H1 (cell line): ENCODE data around the gene STARD7. TPM values are rescaled to one million over a fixed set of nuclear protein-coding genes. Genes with fewer than 3 reads are reported as not detected.

Experiments
- CTCF ChIA-PET: fragments of 300-600 bp; sonication (Branson Sonifier 250); formaldehyde crosslinking; loops from one replicate; lab custom pipeline; 2021; ENCODE audit not compliant: partially characterized antibody; lab: Charles Lee
- POLR2A ChIA-PET: fragments of 300-600 bp; sonication (Branson Sonifier 250); formaldehyde crosslinking; loops from one replicate; lab custom pipeline; 2021; ENCODE audit warnings: inconsistent platforms; ENCODE audit not compliant: partially characterized antibody; lab: Charles Lee
- DNase-seq, 2 experiments: peaks; one replicate each; pipeline versions ENCODE4 v3.0.0 to v3.0.0-alpha.2; 2010 to 2022; ENCODE audit warnings: low spot score in 2 of 2, low read depth in 1 of 2, mixed read lengths in 1 of 2
- FAIRE-seq: peaks from 2 replicates; lab custom pipeline; 2011; peaks lifted over from hg19 to GRCh38; lab: Jason Lieb, UNC
- H2AFZ ChIP-seq: 2 replicates; pipeline ENCODE4 v1.8.1; 2012; ENCODE audit warnings: low read length, inconsistent platforms
- H2AK5ac ChIP-seq: 2 replicates; pipeline ENCODE4 v1.6.1; 2013; ENCODE audit warnings: low read depth, low read length
- H2BK120ac ChIP-seq: replicated peaks from 2 replicates; pipeline ENCODE3; 2013; ENCODE audit warnings: low read depth, low read length, inconsistent platforms
- H2BK12ac ChIP-seq: 2 replicates; pipeline ENCODE4 v1.6.1; 2013; ENCODE audit warnings: low read depth, low read length
- H2BK15ac ChIP-seq: 2 replicates; pipeline ENCODE4 v1.6.1; 2013; ENCODE audit warnings: low read length
- H2BK20ac ChIP-seq: 2 replicates; pipeline ENCODE4 v1.6.1; 2013; ENCODE audit warnings: low read length
- H2BK5ac ChIP-seq: 2 replicates; pipeline ENCODE4 v1.6.1; 2013; ENCODE audit warnings: low read depth, low read length
- H3K14ac ChIP-seq: 2 replicates; pipeline ENCODE4 v1.6.1; 2013; ENCODE audit warnings: inconsistent platforms; ENCODE audit not compliant: insufficient read length
- H3K18ac ChIP-seq: 2 replicates; pipeline ENCODE4 v1.6.1; 2013; ENCODE audit warnings: low read length; ENCODE audit errors: extremely low read depth
- H3K23ac ChIP-seq: 2 replicates; pipeline ENCODE4 v1.6.1; 2013; ENCODE audit warnings: inconsistent platforms; ENCODE audit not compliant: insufficient read length
- H3K23me2 ChIP-seq: 2 replicates; pipeline ENCODE4 v1.6.1; 2013; ENCODE audit warnings: low read depth, low read length
- H3K27ac ChIP-seq: 2 replicates; pipeline ENCODE4 v1.6.1; 2011; ENCODE audit warnings: low read depth, low read length, inconsistent platforms
- H3K27me3 ChIP-seq, 4 experiments: replicated peaks in 1 of 4; 1 replicate in 1 of 4; 2 replicates in 3 of 4; pipeline versions ENCODE4 v1.6.1 to v1.8.1; 2011 to 2013; ENCODE audit warnings: low read length in 3 of 4, mild to moderate bottlenecking in 3 of 4, inconsistent platforms in 2 of 4, mixed read lengths in 2 of 4, moderate library complexity in 1 of 4; ENCODE audit not compliant: control insufficient read depth in 3 of 4, insufficient read depth in 3 of 4; ENCODE audit errors: extremely low read depth in 1 of 4
- H3K36me3 ChIP-seq, 4 experiments: 2 replicates each; pipeline versions ENCODE4 v1.6.1 to v1.8.1; 2011 to 2013; ENCODE audit warnings: mild to moderate bottlenecking in 4 of 4, low read length in 3 of 4, moderate library complexity in 2 of 4, control low read depth in 1 of 4, inconsistent platforms in 1 of 4; ENCODE audit not compliant: insufficient read depth in 4 of 4, control insufficient read depth in 2 of 4
- H3K4ac ChIP-seq: replicated peaks from 2 replicates; pipeline ENCODE3; 2013; ENCODE audit warnings: low read length, low read depth, mixed read lengths, inconsistent platforms; ENCODE audit not compliant: insufficient read length
- H3K4me1 ChIP-seq, 4 experiments: replicated peaks in 1 of 4; 1 replicate in 1 of 4; 2 replicates in 3 of 4; pipeline versions ENCODE4 v1.6.1 to v1.8.1; 2011 to 2013; ENCODE audit warnings: low read length in 3 of 4, inconsistent platforms in 2 of 4, mixed read lengths in 1 of 4; ENCODE audit not compliant: insufficient read depth in 4 of 4, control insufficient read depth in 3 of 4
- H3K4me2 ChIP-seq, 2 experiments: 2 replicates each; pipeline versions ENCODE4 v1.6.1 to v1.8.1; 2011 to 2013; ENCODE audit warnings: low read depth in 2 of 2, low read length in 2 of 2, control low read depth in 1 of 2, inconsistent platforms in 1 of 2, mild to moderate bottlenecking in 1 of 2; ENCODE audit not compliant: insufficient read depth in 1 of 2
- H3K4me3 ChIP-seq, 4 experiments: fragments of 200-600, 300-600 bp in 1 of 4; sonication (generic), shearing (Covaris generic), sonication (Bioruptor Twin) in 1 of 4; 2 replicates each; pipeline versions ENCODE4 v1.5.1 to v1.8.1; 2011 to 2016; ENCODE audit warnings: low read length in 4 of 4, low read depth in 3 of 4, control low read depth in 2 of 4, inconsistent platforms in 2 of 4, mild to moderate bottlenecking in 2 of 4, mixed read lengths in 1 of 4, moderate library complexity in 1 of 4; ENCODE audit not compliant: insufficient read depth in 2 of 4; ENCODE audit errors: extremely low read depth in 1 of 4
- H3K56ac ChIP-seq: replicated peaks from 2 replicates; pipeline ENCODE3; 2013; ENCODE audit warnings: low read depth, mild to moderate bottlenecking, mixed read lengths, low read length, inconsistent platforms; ENCODE audit not compliant: insufficient read length
- H3K79me1 ChIP-seq: 2 replicates; pipeline ENCODE4 v1.6.1; 2013; ENCODE audit warnings: low read depth, low read length, control low read depth
- H3K79me2 ChIP-seq, 2 experiments: 2 replicates each; pipeline versions ENCODE4 v1.6.1 to v1.8.1; 2012 to 2013; ENCODE audit warnings: low read length in 2 of 2, mild to moderate bottlenecking in 2 of 2, inconsistent platforms in 1 of 2; ENCODE audit not compliant: insufficient read depth in 2 of 2, control insufficient read depth in 1 of 2
- H3K9ac ChIP-seq, 4 experiments: replicated peaks in 1 of 4; 1 replicate in 1 of 4; 2 replicates in 3 of 4; pipeline versions ENCODE4 v1.6.1 to v1.8.1; 2011 to 2013; ENCODE audit warnings: low read depth in 3 of 4, low read length in 3 of 4, control low read depth in 2 of 4, mild to moderate bottlenecking in 2 of 4, moderate library complexity in 2 of 4, inconsistent platforms in 1 of 4; ENCODE audit errors: extremely low read depth in 1 of 4
- H3K9me3 ChIP-seq, 2 experiments: 2 replicates each; pipeline versions ENCODE4 v1.6.1 to v1.8.1; 2012 to 2013; ENCODE audit warnings: mild to moderate bottlenecking in 2 of 2, moderate library complexity in 2 of 2, control low read depth in 1 of 2, inconsistent platforms in 1 of 2, low read depth in 1 of 2, low read length in 1 of 2, mixed read lengths in 1 of 2; ENCODE audit not compliant: insufficient read depth in 2 of 2
- H4K20me1 ChIP-seq, 2 experiments: replicated peaks in 1 of 2; 2 replicates each; pipeline versions ENCODE3 to v1.8.1; 2011 to 2013; ENCODE audit warnings: inconsistent platforms in 2 of 2, low read length in 2 of 2, mild to moderate bottlenecking in 1 of 2; ENCODE audit not compliant: insufficient read depth in 2 of 2, control insufficient read depth in 1 of 2
- H4K5ac ChIP-seq: 2 replicates; pipeline ENCODE4 v1.6.1; 2013; ENCODE audit warnings: low read length, low read depth, mixed read lengths, inconsistent platforms; ENCODE audit not compliant: insufficient read length
- H4K8ac ChIP-seq: 2 replicates; pipeline ENCODE4 v1.8.0; 2013; ENCODE audit warnings: mild to moderate bottlenecking, moderate library complexity, low read length, inconsistent platforms; ENCODE audit not compliant: insufficient read depth; ENCODE audit errors: extremely low read depth
- H4K91ac ChIP-seq: replicated peaks from 2 replicates; pipeline ENCODE3; 2013; ENCODE audit warnings: low read length, mixed read lengths, inconsistent platforms; ENCODE audit not compliant: insufficient read length
- CBX5 ChIP-seq: fragments of 300-800, 300-1000 bp; sonication (generic); IDR thresholded peaks from 2 replicates; pipeline ENCODE4 v1.7.1; 2016; ENCODE audit warnings: antibody characterized with exemption, low read length, low read depth
- EZH2 ChIP-seq: fragments of 200-600 bp; sonication (generic); IDR thresholded peaks from 2 replicates; pipeline ENCODE4 v1.7.1; 2012; ENCODE audit warnings: low read depth, mild to moderate bottlenecking, moderate library complexity, low read length, inconsistent platforms; ENCODE audit not compliant: severe bottlenecking
- NANOG ChIP-seq: IDR thresholded peaks from 2 replicates; pipeline ENCODE4 v1.6.1; 2011; ENCODE audit warnings: low read length, low read depth, mild to moderate bottlenecking, inconsistent platforms; ENCODE audit not compliant: insufficient read depth, poor library complexity, severe bottlenecking
- POLR2A ChIP-seq, 2 experiments: IDR thresholded peaks; 1 replicate in 1 of 2; 2 replicates in 1 of 2; pipeline ENCODE4 v1.6.1; 2011; ENCODE audit warnings: low read depth in 2 of 2, low read length in 2 of 2, mild to moderate bottlenecking in 2 of 2; ENCODE audit errors: control extremely low read depth in 1 of 2
- SIN3A ChIP-seq, 2 experiments: IDR thresholded peaks in 1 of 2; conservative IDR thresholded peaks in 1 of 2; 2 replicates each; pipeline ENCODE4 v1.6.1; 2011 to 2012; ENCODE audit warnings: low read length in 2 of 2, improper control_type of control experiment in 1 of 2, low read depth in 1 of 2, mild to moderate bottlenecking in 1 of 2
- TAF7 ChIP-seq: optimal IDR thresholded peaks from 2 replicates; pipeline ENCODE3; 2011; ENCODE audit warnings: low read depth, mild to moderate bottlenecking, inconsistent platforms, low read length, moderate library complexity, borderline replicate concordance
- TCF12 ChIP-seq: IDR thresholded peaks from 2 replicates; pipeline ENCODE4 v1.6.1; 2011; ENCODE audit warnings: low read depth, mild to moderate bottlenecking, low read length
- WGBS, 2 experiments: shearing (Covaris generic) in 1 of 2; methylation state at CpG; one replicate each; pipeline versions ENCODE4 v1.1.6 to v1.1.7; 2013 to 2015; ENCODE audit warnings: low lambda C conversion rate in 2 of 2, mixed read lengths in 2 of 2, inconsistent platforms in 1 of 2, low coverage in 1 of 2, missing lambda C conversion rate in 1 of 2; ENCODE audit not compliant: insufficient replicate concordance in 2 of 2, insufficient coverage in 1 of 2, insufficient read length in 1 of 2; ENCODE audit errors: extremely low coverage in 1 of 2, missing lambda C conversion rate in 1 of 2; 5-methylcytosine and 5-hydroxymethylcytosine counted together
- polyA plus RNA-seq, 7 experiments: library from polyadenylated mRNA; depleted of rRNA in 3 of 7; stranded (reverse) in 5 of 7; unstranded in 2 of 7; fragments of >200 nt in 5 of 7; fragments of 200-250 nt in 2 of 7; gene quantifications; 1 replicate in 5 of 7; 2 replicates in 1 of 7; 4 replicates in 1 of 7; pipeline versions ENCODE4 v1.2.1 to v1.2.3, GENCODE V29; 2011 to 2013; ENCODE audit warnings: missing spikeins in 2 of 7, mixed read lengths in 2 of 7
- total RNA-seq: library from RNA; stranded (reverse); fragmentation: NEBNext Ultra II Directional; extraction: Animal tissue kit (Norgen Biotek cat#: 25700); gene quantifications from 2 replicates; pipeline ENCODE4 v1.2.1, GENCODE V29; 2021

Gene STARD7
- total and polyA plus RNA-seq, 2 of the 8 experiments (the other 6 are each of a cell fraction or from before 2014, with no cell fraction given), result 89.1 to 200 TPM

DNA sequence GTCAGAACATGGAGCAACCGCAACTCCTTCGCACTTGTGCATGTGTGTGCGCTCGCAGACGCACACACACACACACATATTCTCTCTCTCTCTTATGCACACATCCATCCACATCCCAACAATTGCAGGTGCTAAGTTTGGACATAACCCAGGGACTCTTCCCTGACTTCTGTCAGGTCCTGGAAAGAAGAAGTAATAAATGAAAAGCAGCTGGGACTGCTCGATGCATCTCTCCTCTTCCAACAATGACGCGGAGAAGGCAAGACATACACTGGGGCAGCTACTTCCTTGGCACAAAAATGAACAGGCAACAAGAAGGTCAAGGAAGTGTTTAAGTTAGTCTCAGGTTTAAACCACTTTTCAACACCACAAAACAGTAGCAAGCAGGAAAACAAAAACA lies 23.6 kb downstream of the STARD7 start:
- no peak overlapping the region for H3K4me2 ChIP-seq
- no peak overlapping the region for H3K56ac ChIP-seq
- DNase-seq (no peak), FAIRE-seq (no peak)
- no peak overlapping the region for H3K27ac ChIP-seq
- H3K23ac ChIP-seq, result no peak overlapping the region
- no peak overlapping the region for H3K4me3 ChIP-seq
- H3K4ac ChIP-seq, result no peak overlapping the region
- no peak overlapping the region for H4K5ac ChIP-seq
- H2BK120ac ChIP-seq, result no peak overlapping the region
- no peak overlapping the region for H3K9ac ChIP-seq
- H3K18ac ChIP-seq, result no peak overlapping the region
- H4K20me1 ChIP-seq, result peaks cover 2 to 9% of the 10 kb centered on the region in 2 experiments
- no peak overlapping the region for H2BK15ac ChIP-seq
- ChIA-PET POLR2A (no interaction called here), CTCF (interaction anchor here (0.8 to 2.2 kb wide), 3 partner anchors 10 to 76 kb away, joined by 3 to 11 read pairs (median 4); no protein-coding TSS in a partner anchor)
- H3K79me2 ChIP-seq, result no peaks in the 10 kb centered on the region
- H3K4me1 ChIP-seq, result no peaks in the 10 kb centered on the region
- no peak overlapping the region for H2BK20ac ChIP-seq
- H2BK12ac ChIP-seq, result no peak overlapping the region
- H2BK5ac ChIP-seq, result no peak overlapping the region
- H3K14ac ChIP-seq, result no peak overlapping the region
- H2AK5ac ChIP-seq, result no peak overlapping the region
- no peaks in the 10 kb centered on the region for H3K79me1 ChIP-seq
- no peaks in the 10 kb centered on the region for H3K23me2 ChIP-seq
- H2AFZ ChIP-seq, result no peak overlapping the region
- WGBS, 2 experiments, result 97% methylated on average over 8 of the region's 8 CpGs; no CpG with 5 or more reads in 1 of the 2 experiments
- no peaks in the 10 kb centered on the region for H3K9me3 ChIP-seq
- no peaks in the 10 kb centered on the region for H3K27me3 ChIP-seq
- no peak overlapping the region for H4K8ac ChIP-seq
- no peak overlapping the region for H4K91ac ChIP-seq
- H3K36me3 ChIP-seq, result peaks cover 12 to 46% (median 33%) of the 10 kb centered on the region in 4 experiments; a peak in 7 of 8 replicates
- TF ChIP-seq POLR2A (IDR thresholded peaks at IDR 0.05; ENCODE audit: control extremely low read depth in 1 of 2, low read depth in 2 of 2, low read length in 2 of 2) (no peak), TAF7 (no peak), EZH2 (no peak), NANOG (no peak), TCF12 (no peak), SIN3A (conservative IDR thresholded peaks at IDR 0.05 in 1 of 2, IDR thresholded peaks at IDR 0.05 in 1 of 2; ENCODE audit: low read depth in 1 of 2, low read length in 2 of 2) (no peak), CBX5 (no peak)
